Esophagus muscularis mucosa (tissue), 4 donors: ENCODE results near the gene MBOAT7. TPM values are rescaled to one million over a fixed set of nuclear protein-coding genes. Genes with fewer than 3 reads are reported as not detected.
"Not testable (repeated sequence)": the region's sequence is repeated elsewhere in the genome, so short reads cannot be mapped to it uniquely, and the experiment has no call there.

Source experiments
- DNase-seq: peaks from one replicate; pipeline ENCODE4 v3.0.0-alpha.2; 2017; ENCODE audit errors: extremely low spot score
- H3K27ac ChIP-seq, 4 donors: fragments of 200-600 bp; sonication (generic); replicated peaks in 1 of 4; 1 replicate in 3 of 4; 2 replicates in 1 of 4; pipeline ENCODE4 v1.5.1; 2016 to 2019; ENCODE audit warnings: mild to moderate bottlenecking in 1 of 4
- H3K27me3 ChIP-seq, 4 donors: fragments of 200-600 bp; sonication (generic); one replicate each; pipeline versions ENCODE4 v1.5.1 to v1.6.0; 2016 to 2019
- H3K36me3 ChIP-seq, 4 donors: fragments of 200-600 bp; sonication (generic); one replicate each; pipeline ENCODE4 v1.5.1; 2016 to 2019
- H3K4me1 ChIP-seq, 4 donors: fragments of 200-600 bp; sonication (generic); one replicate each; pipeline ENCODE4 v1.5.1; 2016 to 2019
- H3K4me3 ChIP-seq, 4 donors: fragments of 200-600 bp; sonication (generic); 1 replicate in 2 of 4; 2 replicates in 2 of 4; pipeline ENCODE4 v1.5.1; 2016 to 2019; ENCODE audit warnings: mild to moderate bottlenecking in 4 of 4, moderate library complexity in 1 of 4
- H3K9me3 ChIP-seq, 4 donors: fragments of 200-600 bp; sonication (generic); 1 replicate in 3 of 4; 2 replicates in 1 of 4; pipeline ENCODE4 v1.5.1; 2016 to 2019
- CTCF ChIP-seq, 3 experiments: fragments of 200-600 bp in 2 of 3; fragments of 450-650 bp in 1 of 3; sonication (generic) in 2 of 3; IDR thresholded peaks; one replicate each; pipeline ENCODE4 v1.5.1; 2017 to 2019; ENCODE audit warnings: antibody characterized with exemption in 3 of 3, mild to moderate bottlenecking in 2 of 3, moderate library complexity in 1 of 3
- EP300 ChIP-seq: sonication (generic); formaldehyde crosslinking; IDR thresholded peaks from one replicate; pipeline ENCODE4 v1.6.1; 2017; ENCODE audit warnings: antibody characterized with exemption
- POLR2A ChIP-seq: fragments of 450-650 bp; IDR thresholded peaks from one replicate; pipeline ENCODE4 v1.6.1; 2017; ENCODE audit warnings: antibody characterized with exemption, moderate library complexity, mild to moderate bottlenecking, low read depth
- POLR2AphosphoS5 ChIP-seq, 2 donors: sonication (generic); formaldehyde crosslinking; IDR thresholded peaks; one replicate each; pipeline ENCODE4 v1.6.1; 2017; ENCODE audit warnings: antibody characterized with exemption in 2 of 2
- WGBS: methylation state at CpG from one replicate; pipeline ENCODE4 v1.1.5; 2018; 5-methylcytosine and 5-hydroxymethylcytosine counted together
- intact Hi-C: fragments of 100-400 bp; cut with DNase I; formaldehyde crosslinking; loops from one replicate; pipeline ENCODE4 v1.15.1; 2023
- total RNA-seq, 4 donors: library from RNA; depleted of rRNA; stranded (reverse); fragments of >200 nt; gene quantifications; one replicate each; pipeline versions ENCODE4 v1.1.0 to v1.2.1, GENCODE V29; 2016

MBOAT7 gene
- total RNA-seq, 4 donors from 2014 or later: 40.3 to 83.2 (median 59.4) TPM

- WGBS: 91% methylated on average over 16 of the region's 16 CpGs
- H3K4me1 ChIP-seq: peaks cover 32 to 42% (median 38%) of the 10 kb centered on the region in 4 donors
- H3K9me3 ChIP-seq: no peaks in the 10 kb centered on the region
- no peaks in the 10 kb centered on the region for H3K27me3 ChIP-seq
- no peak for TF ChIP-seq CTCF (IDR thresholded peaks at IDR 0.05)
- TF ChIP-seq POLR2A: no peak
- TF ChIP-seq POLR2AphosphoS5 (IDR thresholded peaks at IDR 0.05): no peak
- TF ChIP-seq EP300: no peak
- DNase-seq: no peak
- intact Hi-C loops: no loop called here
- H3K27ac ChIP-seq: peak overlapping the region in 1 of 4 donors; percentile 97
- peaks cover 28 to 51% (median 35%) of the 10 kb centered on the region in 4 donors for H3K36me3 ChIP-seq
- H3K4me3 ChIP-seq: no peak overlapping the region
Observed at GRCh38 chr19:54199401-54199800, 10.0 kb upstream of the MBOAT7 start.

GRCh38 chr19:54197121-54197520 is 7.7 kb upstream of the MBOAT7 start:
- H3K4me3 ChIP-seq: no peak overlapping the region

GRCh38 chr19:54196536-54196935 is 7.2 kb upstream of the MBOAT7 start:
- Histone ChIP-seq H3K4me1 (peaks cover 15 to 31% (median 24%) of the 10 kb centered on the region in 4 donors), H3K36me3 (peaks cover 12 to 44% (median 22%) of the 10 kb centered on the region in 4 donors), H3K27me3 (no peaks in the 10 kb centered on the region), H3K9me3 (no peaks in the 10 kb centered on the region), H3K27ac (no peak overlapping the region), H3K4me3 (no peak overlapping the region)
- 97% methylated on average over 7 of the region's 7 CpGs for WGBS
- DNase-seq: no peak
- TF ChIP-seq CTCF (IDR thresholded peaks at IDR 0.05) (no peak), POLR2A (no peak), EP300 (no peak), POLR2AphosphoS5 (IDR thresholded peaks at IDR 0.05) (no peak)
- intact Hi-C loops: no loop called here

More at GRCh38 chr19:54197121-54197520, 7.7 kb upstream of the MBOAT7 start:
- Histone ChIP-seq H3K36me3 (peaks cover 13 to 50% (median 26%) of the 10 kb centered on the region in 4 donors), H3K9me3 (no peaks in the 10 kb centered on the region), H3K27me3 (no peaks in the 10 kb centered on the region), H3K4me1 (peaks cover 15 to 31% (median 24%) of the 10 kb centered on the region in 4 donors), H3K27ac (no peak overlapping the region)
- TF ChIP-seq POLR2AphosphoS5 (IDR thresholded peaks at IDR 0.05) (no peak), EP300 (no peak), CTCF (IDR thresholded peaks at IDR 0.05) (no peak), POLR2A (no peak)
- no peak for DNase-seq
- 85% methylated on average over 3 of the region's 3 CpGs for WGBS
- intact Hi-C loops: no loop called here

- DNase-seq, H3K27ac ChIP-seq, intact Hi-C loops, H3K27me3 ChIP-seq, H3K4me3 ChIP-seq, H3K9me3 ChIP-seq: not testable (repeated sequence)
- H3K4me1 ChIP-seq: peaks cover 13 to 21% (median 18%) of the 10 kb centered on the region in 4 donors
- peaks cover 12 to 44% (median 20%) of the 10 kb centered on the region in 4 donors for H3K36me3 ChIP-seq
- WGBS: 97% methylated on average over 12 of the region's 12 CpGs
Observed at GRCh38 chr19:54194463-54194862, 5.1 kb upstream of the MBOAT7 start.

- H3K27ac ChIP-seq: peak overlapping the region in 3 of 4 donors; percentile 2 to 99 (median 99)
- WGBS: 93% methylated on average over 11 of the region's 11 CpGs
- peaks cover 12 to 44% (median 20%) of the 10 kb centered on the region in 4 donors for H3K36me3 ChIP-seq
- intact Hi-C loops: no loop called here
- no peak overlapping the region for H3K4me3 ChIP-seq
- H3K4me1 ChIP-seq: peaks cover 23 to 33% (median 29%) of the 10 kb centered on the region in 4 donors
- no peak for DNase-seq
- no peaks in the 10 kb centered on the region for H3K9me3 ChIP-seq
- no peaks in the 10 kb centered on the region for H3K27me3 ChIP-seq
- TF ChIP-seq CTCF (IDR thresholded peaks at IDR 0.05) (no peak), POLR2AphosphoS5 (IDR thresholded peaks at IDR 0.05) (no peak), EP300 (no peak), POLR2A (no peak)
Observed at GRCh38 chr19:54193011-54193410, 3.6 kb upstream of the MBOAT7 start.
